DND-41 (cell line): ENCODE measurements around the gene HDAC10.

Experiments
- ATAC-seq: fragments of 200-7000 bp; cut with Tn5 transposase; 3 replicates; pipeline ENCODE4 v1.9.1; 2021; ENCODE audit warnings: low read depth; ENCODE audit not compliant: insufficient read depth
- DNase-seq: peaks from one replicate; pipeline ENCODE4 v3.0.0-alpha.2; 2020
- H2AFZ ChIP-seq: 2 replicates; pipeline ENCODE4 v1.6.0; 2012; ENCODE audit warnings: low read depth, low read length
- H3K27ac ChIP-seq: 2 replicates; pipeline ENCODE4 v1.5.1; 2012; ENCODE audit warnings: low read length, inconsistent platforms
- H3K27me3 ChIP-seq: fragments of 200-600 bp; sonication (generic); 2 replicates; pipeline ENCODE4 v1.6.0; 2012; ENCODE audit warnings: low read length, mild to moderate bottlenecking, inconsistent platforms; ENCODE audit not compliant: insufficient read depth, poor library complexity
- H3K36me3 ChIP-seq: 2 replicates; pipeline ENCODE4 v1.5.1; 2012; ENCODE audit warnings: low read length, inconsistent platforms; ENCODE audit not compliant: insufficient read depth
- H3K4me1 ChIP-seq: 2 replicates; pipeline ENCODE4 v1.5.1; 2012; ENCODE audit warnings: mild to moderate bottlenecking, low read length; ENCODE audit not compliant: insufficient read depth
- H3K4me2 ChIP-seq: 2 replicates; pipeline ENCODE4 v1.6.0; 2012; ENCODE audit warnings: mild to moderate bottlenecking, moderate library complexity, low read length, inconsistent platforms; ENCODE audit not compliant: insufficient read depth
- H3K4me3 ChIP-seq, 2 experiments: fragments of 200-600 bp in 1 of 2; shearing (Covaris generic) in 1 of 2; 2 replicates each; pipeline ENCODE4 v1.5.1; 2012 to 2016; ENCODE audit warnings: inconsistent platforms in 2 of 2, low read length in 2 of 2, mild to moderate bottlenecking in 2 of 2, low read depth in 1 of 2, moderate library complexity in 1 of 2
- H3K79me2 ChIP-seq: 2 replicates; pipeline ENCODE4 v1.6.0; 2012; ENCODE audit warnings: low read length, inconsistent platforms; ENCODE audit not compliant: insufficient read depth
- H3K9ac ChIP-seq: 2 replicates; pipeline ENCODE4 v1.6.0; 2012; ENCODE audit warnings: low read depth, mild to moderate bottlenecking, inconsistent platforms, low read length, moderate library complexity
- H3K9me3 ChIP-seq: 2 replicates; pipeline ENCODE4 v1.5.1; 2012; ENCODE audit warnings: low read length, moderate library complexity, mild to moderate bottlenecking, inconsistent platforms; ENCODE audit not compliant: insufficient read depth, severe bottlenecking
- H4K20me1 ChIP-seq: 2 replicates; pipeline ENCODE4 v1.6.0; 2012; ENCODE audit warnings: low read length; ENCODE audit not compliant: insufficient read depth
- EZH2 ChIP-seq: IDR thresholded peaks from 3 replicates; pipeline ENCODE4 v1.6.1; 2012; ENCODE audit warnings: borderline replicate concordance, low read depth, mild to moderate bottlenecking, moderate library complexity, low read length, inconsistent platforms; ENCODE audit not compliant: severe bottlenecking
- TF ChIP-seq, protein P1 (sequence below): IDR thresholded peaks from 2 replicates; pipeline ENCODE4 v1.5.1; 2012; ENCODE audit warnings: borderline replicate concordance, low read length, moderate library complexity, mild to moderate bottlenecking; ENCODE audit not compliant: poor library complexity, severe bottlenecking; ENCODE audit errors: extremely low read depth

HDAC10 gene

DNA sequence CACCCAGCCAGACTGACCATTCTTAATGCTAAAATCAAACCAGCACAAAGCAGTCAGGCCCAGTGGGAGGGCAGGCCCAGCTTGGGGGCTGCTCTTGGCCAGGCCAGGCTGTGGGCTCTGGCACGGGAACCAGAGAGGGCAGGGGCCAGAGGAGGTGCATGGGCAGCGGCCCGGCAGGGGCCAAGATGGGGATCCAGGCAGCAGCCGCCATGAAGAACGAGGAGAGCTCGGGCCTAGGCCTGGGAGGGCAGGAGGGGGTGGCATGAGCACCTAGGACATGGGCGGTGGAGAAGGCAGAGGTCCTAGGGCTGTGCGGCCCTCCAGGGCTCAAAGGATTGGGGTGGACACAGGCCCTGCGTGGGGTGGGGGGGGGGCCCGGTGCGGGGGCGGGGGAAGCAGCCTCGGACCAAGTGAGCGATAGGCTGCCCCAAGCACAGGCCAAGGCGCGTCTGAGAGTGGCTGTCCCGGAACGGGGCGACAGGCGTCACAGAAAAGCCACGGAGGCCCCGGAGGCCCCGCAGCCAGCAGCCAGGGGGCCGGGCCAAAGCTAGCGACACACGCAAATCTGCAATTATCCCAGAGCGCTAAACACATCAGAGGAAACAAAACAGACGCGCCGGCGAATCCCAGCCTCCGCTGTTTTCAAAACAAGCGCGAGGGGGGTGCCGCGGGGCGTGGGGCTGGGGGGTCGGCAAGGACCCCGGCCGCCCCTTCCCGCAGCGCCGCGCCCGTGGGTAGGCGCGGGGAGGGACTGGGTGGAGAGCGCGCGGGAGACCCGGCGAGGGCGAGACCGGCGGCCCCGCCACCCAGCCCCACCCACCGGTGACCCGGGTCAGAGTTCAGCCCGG, 48.1 kb upstream of the HDAC10 start:
- H3K4me1 ChIP-seq = no peaks in the 10 kb centered on the region
- no peak for DNase-seq
- no peak overlapping the region for H3K4me3 ChIP-seq
- H3K9me3 ChIP-seq = no peaks in the 10 kb centered on the region
- H3K79me2 ChIP-seq = no peaks in the 10 kb centered on the region
- H4K20me1 ChIP-seq = peaks cover 14% of the 10 kb centered on the region
- no peaks in the 10 kb centered on the region for H3K36me3 ChIP-seq
- TF ChIP-seq EZH2 = no peak
- TF ChIP-seq, protein P1, sequence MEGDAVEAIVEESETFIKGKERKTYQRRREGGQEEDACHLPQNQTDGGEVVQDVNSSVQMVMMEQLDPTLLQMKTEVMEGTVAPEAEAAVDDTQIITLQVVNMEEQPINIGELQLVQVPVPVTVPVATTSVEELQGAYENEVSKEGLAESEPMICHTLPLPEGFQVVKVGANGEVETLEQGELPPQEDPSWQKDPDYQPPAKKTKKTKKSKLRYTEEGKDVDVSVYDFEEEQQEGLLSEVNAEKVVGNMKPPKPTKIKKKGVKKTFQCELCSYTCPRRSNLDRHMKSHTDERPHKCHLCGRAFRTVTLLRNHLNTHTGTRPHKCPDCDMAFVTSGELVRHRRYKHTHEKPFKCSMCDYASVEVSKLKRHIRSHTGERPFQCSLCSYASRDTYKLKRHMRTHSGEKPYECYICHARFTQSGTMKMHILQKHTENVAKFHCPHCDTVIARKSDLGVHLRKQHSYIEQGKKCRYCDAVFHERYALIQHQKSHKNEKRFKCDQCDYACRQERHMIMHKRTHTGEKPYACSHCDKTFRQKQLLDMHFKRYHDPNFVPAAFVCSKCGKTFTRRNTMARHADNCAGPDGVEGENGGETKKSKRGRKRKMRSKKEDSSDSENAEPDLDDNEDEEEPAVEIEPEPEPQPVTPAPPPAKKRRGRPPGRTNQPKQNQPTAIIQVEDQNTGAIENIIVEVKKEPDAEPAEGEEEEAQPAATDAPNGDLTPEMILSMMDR = no peak
- no peak overlapping the region for H3K27ac ChIP-seq
- H3K27me3 ChIP-seq = no peaks in the 10 kb centered on the region
- no peak overlapping the region for H3K4me2 ChIP-seq
- ATAC-seq = no peak
- no peak overlapping the region for H2AFZ ChIP-seq
- no peak overlapping the region for H3K9ac ChIP-seq

DNA sequence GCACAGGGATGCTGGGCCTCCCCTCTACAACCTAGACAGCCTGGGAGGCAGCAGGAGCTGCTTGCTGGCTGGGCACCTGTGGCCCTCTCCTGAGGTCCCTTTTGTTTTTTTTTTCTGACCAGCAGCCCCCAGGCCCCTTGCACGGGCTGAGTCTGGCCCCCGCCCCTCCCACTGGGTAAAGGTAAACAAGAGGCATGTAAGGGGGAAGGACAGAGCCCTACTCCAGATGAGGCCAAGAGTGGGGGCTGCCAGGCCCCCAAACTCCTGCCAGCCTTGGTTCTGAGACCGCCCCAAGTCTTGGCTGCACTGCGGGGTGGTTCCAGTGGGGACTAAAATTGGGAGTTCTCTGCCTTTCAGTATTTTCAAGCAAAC, 47.2 kb upstream of the HDAC10 start:
- Histone ChIP-seq H3K27ac (no peak overlapping the region), H3K4me3 (no peak overlapping the region), H3K27me3 (no peaks in the 10 kb centered on the region), H3K9ac (no peak overlapping the region), H3K4me2 (no peak overlapping the region), H3K36me3 (no peaks in the 10 kb centered on the region), H3K9me3 (no peaks in the 10 kb centered on the region), H3K79me2 (no peaks in the 10 kb centered on the region), H4K20me1 (peaks cover 14% of the 10 kb centered on the region), H2AFZ (no peak overlapping the region), H3K4me1 (peaks cover 6% of the 10 kb centered on the region)
- DNase-seq (no peak), ATAC-seq (no peak)
- TF ChIP-seq EZH2 = no peak
- TF ChIP-seq, protein P1 = no peak

DNA sequence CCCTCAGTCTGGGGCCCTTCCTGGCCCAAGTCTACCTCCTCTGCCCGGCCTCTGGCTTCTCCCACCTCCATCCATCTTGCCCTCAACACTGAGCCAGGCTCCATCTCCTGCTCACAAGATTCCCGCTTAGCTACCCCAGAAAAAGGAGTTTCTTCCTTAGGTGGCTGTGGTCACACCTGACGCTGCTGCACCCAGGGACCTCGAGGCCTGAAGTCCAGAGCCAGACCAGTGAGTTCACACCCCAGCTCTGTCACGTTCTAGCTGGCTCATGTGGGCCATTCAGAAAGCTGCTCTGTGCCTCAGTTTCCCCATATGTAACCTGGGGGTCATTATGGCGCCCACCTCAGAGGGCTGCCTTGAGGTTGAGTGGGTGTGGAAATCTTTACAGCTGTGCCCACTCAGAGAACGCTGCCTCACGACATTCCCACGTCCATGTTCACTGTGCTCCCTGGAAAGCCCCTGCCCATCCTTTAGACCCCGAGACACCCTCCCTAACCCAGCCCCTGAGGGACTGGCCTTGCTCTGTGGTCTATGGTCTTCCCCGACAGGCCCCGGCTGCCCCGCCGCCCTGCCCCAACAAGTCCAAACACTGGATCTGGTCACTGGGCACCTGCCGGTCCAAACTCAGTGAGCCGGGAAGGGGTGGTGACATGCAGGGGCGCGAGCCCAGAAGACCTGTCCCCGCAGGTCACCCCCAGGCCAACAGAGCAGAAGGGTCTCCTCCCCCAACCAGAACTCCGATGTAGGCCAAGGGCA, 46.6 kb upstream of the HDAC10 start:
- DNase-seq (no peak), ATAC-seq (no peak)
- H3K9me3 ChIP-seq = no peaks in the 10 kb centered on the region
- TF ChIP-seq, protein P1 = no peak
- no peak for TF ChIP-seq EZH2
- peaks cover 12% of the 10 kb centered on the region for H4K20me1 ChIP-seq
- H3K4me1 ChIP-seq = peaks cover 6% of the 10 kb centered on the region
- H3K9ac ChIP-seq = no peak overlapping the region
- H3K4me3 ChIP-seq = no peak overlapping the region
- H3K27me3 ChIP-seq = no peaks in the 10 kb centered on the region
- H3K27ac ChIP-seq = no peak overlapping the region
- H3K36me3 ChIP-seq = no peaks in the 10 kb centered on the region
- no peak overlapping the region for H3K4me2 ChIP-seq
- H3K79me2 ChIP-seq = no peaks in the 10 kb centered on the region
- no peak overlapping the region for H2AFZ ChIP-seq
